ENCODE measurements around the gene C8G. TPM values are rescaled to one million over a fixed set of nuclear protein-coding genes. Genes with fewer than 3 reads are reported as not detected.
A peak's percentile ranks its signal among the peaks of the same experiment; 100 is the strongest.

Gene C8G
- total RNA-seq, 1 donor from 2014 or later: not detected

DNA sequence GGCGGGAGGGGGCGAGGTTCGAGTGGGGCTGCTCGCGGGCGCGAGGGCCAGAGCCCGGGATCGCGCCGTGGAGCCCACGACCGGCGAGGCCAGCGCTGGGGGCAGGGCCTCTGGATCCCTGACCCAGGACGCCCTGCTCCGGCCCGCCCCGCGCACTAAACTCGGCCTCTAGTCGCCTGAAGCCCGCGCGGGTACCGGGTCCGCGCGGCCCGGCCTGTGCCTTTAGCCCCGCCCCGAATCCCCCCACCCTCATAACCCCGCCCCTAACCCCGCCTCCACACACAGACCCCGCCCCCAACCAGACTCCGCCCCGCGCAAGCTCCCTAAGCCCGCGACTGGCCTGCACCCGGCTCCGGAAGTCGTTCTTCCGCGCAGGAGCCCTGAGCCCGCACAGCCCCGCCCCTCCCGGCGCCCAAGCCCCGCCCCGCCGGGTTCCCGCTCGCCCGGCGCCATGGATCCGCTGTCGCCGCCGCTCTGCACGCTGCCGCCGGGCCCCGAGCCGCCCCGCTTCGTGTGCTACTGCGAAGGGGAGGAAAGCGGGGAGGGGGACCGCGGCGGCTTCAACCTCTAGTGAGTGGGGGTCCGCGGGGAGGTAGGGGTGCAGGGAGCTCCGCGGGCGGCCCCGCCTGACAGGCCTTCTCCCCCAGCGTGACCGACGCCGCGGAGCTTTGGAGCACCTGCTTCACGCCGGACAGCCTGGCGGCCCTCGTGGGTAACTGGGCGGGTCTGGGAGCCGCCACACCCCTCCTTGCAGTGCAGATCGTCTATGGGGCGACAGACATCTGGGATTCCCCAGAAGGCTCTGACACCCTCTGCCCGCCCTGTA lies 47.2 kb downstream of the C8G start, which contains the start of gene PAXX:
PAXX (plus strand) TSS at position 430 of the 826 bp plus-strand sequence; CDS start at position 452, 22 bp downstream.
- H3K36me3 ChIP-seq: no peaks in the 10 kb centered on the region
- TF ChIP-seq, protein P1, sequence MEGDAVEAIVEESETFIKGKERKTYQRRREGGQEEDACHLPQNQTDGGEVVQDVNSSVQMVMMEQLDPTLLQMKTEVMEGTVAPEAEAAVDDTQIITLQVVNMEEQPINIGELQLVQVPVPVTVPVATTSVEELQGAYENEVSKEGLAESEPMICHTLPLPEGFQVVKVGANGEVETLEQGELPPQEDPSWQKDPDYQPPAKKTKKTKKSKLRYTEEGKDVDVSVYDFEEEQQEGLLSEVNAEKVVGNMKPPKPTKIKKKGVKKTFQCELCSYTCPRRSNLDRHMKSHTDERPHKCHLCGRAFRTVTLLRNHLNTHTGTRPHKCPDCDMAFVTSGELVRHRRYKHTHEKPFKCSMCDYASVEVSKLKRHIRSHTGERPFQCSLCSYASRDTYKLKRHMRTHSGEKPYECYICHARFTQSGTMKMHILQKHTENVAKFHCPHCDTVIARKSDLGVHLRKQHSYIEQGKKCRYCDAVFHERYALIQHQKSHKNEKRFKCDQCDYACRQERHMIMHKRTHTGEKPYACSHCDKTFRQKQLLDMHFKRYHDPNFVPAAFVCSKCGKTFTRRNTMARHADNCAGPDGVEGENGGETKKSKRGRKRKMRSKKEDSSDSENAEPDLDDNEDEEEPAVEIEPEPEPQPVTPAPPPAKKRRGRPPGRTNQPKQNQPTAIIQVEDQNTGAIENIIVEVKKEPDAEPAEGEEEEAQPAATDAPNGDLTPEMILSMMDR (IDR thresholded peaks at IDR 0.05): no peak
- TF ChIP-seq POLR2AphosphoS5 (IDR thresholded peaks at IDR 0.05; ENCODE audit: insufficient read depth in 1 of 2, low read depth in 1 of 2): peak in 1 of 2 donors; percentile 53
- peaks cover 50% of the 10 kb centered on the region for H3K4me1 ChIP-seq
- no peaks in the 10 kb centered on the region for H3K9me3 ChIP-seq
- H3K27me3 ChIP-seq: no peaks in the 10 kb centered on the region
- intact Hi-C loops (cut with DNase I): no loop called here
- no peak for DNase-seq (ENCODE audit: extremely low spot score in 2 of 2)
- H3K27ac ChIP-seq: peak within 1 kb of the TSS; percentile 83
- peak within 1 kb of the TSS; percentile 61 to 91 for H3K4me3 ChIP-seq

DNA sequence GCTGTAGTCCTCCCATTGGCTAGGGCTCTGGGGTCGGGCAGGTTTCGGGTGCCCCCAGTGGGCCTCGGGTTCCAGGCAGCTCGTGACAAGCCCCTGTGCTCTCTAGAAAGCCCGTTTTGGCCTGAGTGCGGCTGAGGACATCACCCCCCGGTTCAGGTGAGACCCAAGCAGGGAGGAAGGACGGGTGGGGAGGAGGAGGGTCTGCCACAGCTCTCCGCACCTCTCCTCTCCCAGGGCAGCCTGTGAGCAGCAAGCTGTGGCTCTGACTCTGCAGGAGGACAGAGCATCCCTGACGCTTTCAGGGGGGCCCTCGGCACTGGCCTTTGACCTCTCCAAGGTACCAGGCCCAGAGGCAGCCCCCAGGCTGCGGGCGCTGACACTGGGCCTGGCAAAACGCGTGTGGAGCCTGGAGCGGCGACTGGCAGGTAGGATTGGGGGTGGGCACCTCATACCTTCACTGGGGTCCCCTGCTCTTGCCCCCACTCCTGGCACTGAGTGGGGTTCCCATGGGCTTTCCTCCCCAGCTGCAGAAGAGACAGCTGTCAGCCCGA lies 47.9 kb downstream of the C8G start:
- H3K4me1 ChIP-seq: peaks cover 52% of the 10 kb centered on the region
- H3K27me3 ChIP-seq: no peaks in the 10 kb centered on the region
- no peaks in the 10 kb centered on the region for H3K9me3 ChIP-seq
- peak overlapping the region; percentile 83 for H3K27ac ChIP-seq
- H3K4me3 ChIP-seq: peak overlapping the region; percentile 61 to 91
- TF ChIP-seq, protein P1 (IDR thresholded peaks at IDR 0.05): no peak
- intact Hi-C loops (cut with DNase I): no loop called here
- H3K36me3 ChIP-seq: no peaks in the 10 kb centered on the region
- no peak for DNase-seq (ENCODE audit: extremely low spot score in 2 of 2)

DNA sequence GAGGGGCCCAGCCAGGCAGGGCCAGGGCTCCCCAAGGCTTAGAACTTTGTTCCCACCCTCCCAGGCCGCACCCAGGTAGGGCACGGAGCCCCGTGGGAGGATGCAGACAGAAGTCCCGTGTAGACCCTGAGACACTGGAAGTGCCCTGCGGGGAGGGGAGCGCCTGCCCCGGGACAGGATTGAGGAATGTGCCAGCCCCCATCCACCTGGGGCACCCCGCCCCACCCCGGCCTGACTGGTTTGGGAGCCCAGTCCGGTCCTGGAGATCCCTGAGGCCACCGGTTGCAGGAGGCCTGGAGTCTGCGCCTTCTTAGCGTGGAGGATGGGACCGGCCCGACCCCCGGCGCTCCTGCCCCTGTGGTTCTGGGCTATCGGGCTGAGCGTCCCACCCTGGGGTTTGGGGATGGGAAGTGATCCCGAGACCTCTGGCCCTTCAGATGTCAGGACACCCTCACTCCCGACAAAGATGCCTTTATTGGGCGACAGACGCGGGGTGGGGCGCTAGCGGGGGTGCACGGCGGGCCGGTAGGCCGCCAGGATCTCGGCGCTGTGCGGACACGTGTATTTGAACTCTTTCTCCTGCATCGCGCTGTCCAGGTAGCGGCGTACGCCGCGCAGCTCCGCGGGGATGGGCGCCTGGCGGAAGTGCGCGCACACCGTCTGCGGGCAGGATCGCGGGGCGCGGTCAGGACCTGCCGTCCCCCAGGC lies 49.3 kb downstream of the C8G start:
- Histone ChIP-seq H3K36me3 (no peaks in the 10 kb centered on the region), H3K4me1 (peaks cover 52% of the 10 kb centered on the region), H3K27me3 (no peaks in the 10 kb centered on the region), H3K27ac (no peak overlapping the region), H3K4me3 (peak overlapping the region; percentile 22 to 32), H3K9me3 (no peaks in the 10 kb centered on the region)
- TF ChIP-seq POLR2AphosphoS5 (IDR thresholded peaks at IDR 0.05; ENCODE audit: insufficient read depth in 1 of 2, low read depth in 1 of 2) (no peak), POLR2A (IDR thresholded peaks at IDR 0.05) (no peak)
- TF ChIP-seq, protein P1 (IDR thresholded peaks at IDR 0.05): no peak
- no peak for DNase-seq (ENCODE audit: extremely low spot score in 2 of 2)
- intact Hi-C loops (cut with DNase I): no loop called here

DNA sequence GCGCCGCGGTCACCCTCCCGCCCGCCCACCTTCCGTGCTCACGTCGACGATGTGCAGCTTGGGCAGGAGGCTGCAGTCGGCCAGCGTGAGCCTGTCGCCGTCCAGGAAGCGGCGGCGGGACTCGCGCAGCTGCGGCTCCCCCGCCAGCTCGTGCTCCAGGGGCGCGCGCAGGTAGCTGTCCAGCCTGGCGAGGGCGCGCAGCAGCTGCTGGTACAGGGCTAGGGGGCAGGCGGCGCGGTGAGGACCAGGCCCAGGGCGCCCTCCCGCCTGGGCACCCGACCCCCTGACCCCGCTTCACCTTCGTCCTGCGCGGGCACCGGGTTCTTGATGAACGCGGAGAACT lies 49.8 kb downstream of the C8G start:
- H3K27ac ChIP-seq: no peak overlapping the region
- H3K4me3 ChIP-seq: peak overlapping the region; percentile 22 to 32
- no peaks in the 10 kb centered on the region for H3K36me3 ChIP-seq
- TF ChIP-seq POLR2A (IDR thresholded peaks at IDR 0.05): no peak
- TF ChIP-seq, protein P1 (IDR thresholded peaks at IDR 0.05): no peak
- TF ChIP-seq POLR2AphosphoS5 (IDR thresholded peaks at IDR 0.05; ENCODE audit: insufficient read depth in 1 of 2, low read depth in 1 of 2): no peak
- H3K9me3 ChIP-seq: no peaks in the 10 kb centered on the region
- intact Hi-C loops (cut with DNase I): no loop called here
- peaks cover 52% of the 10 kb centered on the region for H3K4me1 ChIP-seq
- no peak for DNase-seq (ENCODE audit: extremely low spot score in 2 of 2)
- H3K27me3 ChIP-seq: no peaks in the 10 kb centered on the region

All from vagina (tissue), 2 donors.